Activated naive CD4-positive, alpha-beta T cell treated with anti-CD3 and anti-CD28 coated beads for 36 hours (primary cell): ENCODE results near the gene OR11A1. TPM values are rescaled to one million over a fixed set of nuclear protein-coding genes. Genes with fewer than 3 reads are reported as not detected.
"Not testable (repeated sequence)": the region's sequence is repeated elsewhere in the genome, so short reads cannot be mapped to it uniquely, and the experiment has no call there.

Experiments
- CTCF ChIA-PET: fragments of 350-600 bp; sonication (Branson Sonifier 250); formaldehyde crosslinking; loops from one replicate; lab custom pipeline; 2021; ENCODE audit warnings: antibody characterized with exemption; lab: Charles Lee
- DNase-seq: peaks from one replicate; pipeline ENCODE4 v3.0.0-alpha.2; 2020
- H3K27ac Mint-ChIP-seq: one replicate; pipeline ENCODE4 v1.8.0; 2021; ENCODE audit warnings: mild to moderate bottlenecking, mixed read lengths
- H3K27me3 Mint-ChIP-seq: one replicate; pipeline ENCODE4 v1.8.0; 2021; ENCODE audit warnings: low read depth, mixed read lengths
- H3K36me3 Mint-ChIP-seq: one replicate; pipeline ENCODE4 v1.8.0; 2021; ENCODE audit warnings: low read depth, mixed read lengths
- H3K4me1 Mint-ChIP-seq: one replicate; pipeline ENCODE4 v1.8.0; 2021; ENCODE audit warnings: low read depth, mixed read lengths
- H3K4me3 Mint-ChIP-seq: one replicate; pipeline ENCODE4 v1.8.0; 2021; ENCODE audit warnings: mild to moderate bottlenecking, moderate library complexity, mixed read lengths
- H3K9me3 Mint-ChIP-seq: one replicate; pipeline ENCODE4 v1.8.0; 2021; ENCODE audit warnings: mixed read lengths
- intact Hi-C: fragments of 100-400 bp; cut with micrococcal nuclease; formaldehyde crosslinking; loops from one replicate; pipeline ENCODE4 v1.15.1; 2023
- total RNA-seq, 2 experiments: library from RNA; stranded (reverse); gene quantifications; one replicate each; pipeline ENCODE4 v1.2.3, GENCODE V29; 2021

Gene OR11A1
- total RNA-seq, 2 experiments from 2014 or later, result not detected

DNA sequence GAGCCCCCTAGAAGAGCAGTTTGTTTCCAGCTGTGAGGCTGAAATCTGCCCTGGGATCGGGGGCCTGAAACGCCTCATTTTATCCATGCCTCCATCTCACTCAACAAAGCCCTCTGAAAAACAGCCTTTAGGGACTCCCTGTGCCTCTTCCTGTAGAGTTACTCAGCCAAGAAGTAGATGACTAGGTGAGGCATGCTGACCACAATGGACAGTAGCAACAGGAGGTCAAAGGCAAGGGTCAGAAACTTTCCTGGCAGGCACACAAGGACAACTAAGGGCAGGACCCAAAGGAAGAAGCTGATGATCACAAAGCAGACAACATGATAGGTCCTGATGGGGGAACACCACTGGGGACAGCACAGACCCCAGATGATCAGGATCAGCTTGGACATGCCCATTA lies 18.1 kb upstream of the OR11A1 start:
- Mint-ChIP-seq H3K4me1 (no peaks in the 10 kb centered on the region), H3K27ac (no peak overlapping the region), H3K9me3 (no peaks in the 10 kb centered on the region), H3K36me3 (no peaks in the 10 kb centered on the region), H3K4me3 (no peak overlapping the region), H3K27me3 (peaks cover 10% of the 10 kb centered on the region)
- CTCF ChIA-PET, result no interaction called here
- intact Hi-C loops, result no loop called here
- no peak for DNase-seq

GRCh38 chr6:29466241-29466640 lies 9.4 kb upstream of the OR11A1 start:
- CTCF ChIA-PET, result no interaction called here
- no peak overlapping the region for H3K27ac Mint-ChIP-seq
- no peaks in the 10 kb centered on the region for H3K4me1 Mint-ChIP-seq

DNA sequence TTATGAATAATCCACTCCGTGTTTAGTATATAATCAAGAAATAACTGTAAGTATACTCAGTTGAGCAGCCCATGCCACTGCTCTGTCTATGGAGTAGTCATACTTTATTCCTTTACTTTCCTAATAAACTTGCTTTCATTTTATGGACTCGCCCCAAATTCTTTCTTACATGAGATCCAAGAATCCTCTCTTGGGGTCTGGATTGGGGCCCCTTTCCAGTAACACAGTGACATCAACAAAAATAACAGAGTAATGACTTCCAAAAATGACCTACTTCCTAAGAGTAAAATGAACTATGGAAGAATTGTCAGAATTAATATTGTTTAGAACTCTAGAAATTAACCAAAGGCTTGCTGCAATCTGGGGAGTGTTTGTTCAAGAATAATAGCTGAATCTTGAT lies 8.9 kb upstream of the OR11A1 start:
- Mint-ChIP-seq H3K36me3 (no peaks in the 10 kb centered on the region), H3K4me1 (no peaks in the 10 kb centered on the region), H3K27ac (no peak overlapping the region), H3K4me3 (no peak overlapping the region), H3K27me3 (peaks cover 11% of the 10 kb centered on the region), H3K9me3 (no peaks in the 10 kb centered on the region)
- CTCF ChIA-PET, result no interaction called here
- intact Hi-C loops, result no loop called here
- DNase-seq, result no peak

More at GRCh38 chr6:29466241-29466640, 9.4 kb upstream of the OR11A1 start:
- intact Hi-C loops, result no loop called here
- H3K36me3 Mint-ChIP-seq, result no peaks in the 10 kb centered on the region
- no peaks in the 10 kb centered on the region for H3K9me3 Mint-ChIP-seq
- H3K27me3 Mint-ChIP-seq, result peaks cover 9% of the 10 kb centered on the region
- no peak overlapping the region for H3K4me3 Mint-ChIP-seq
- no peak for DNase-seq

DNA sequence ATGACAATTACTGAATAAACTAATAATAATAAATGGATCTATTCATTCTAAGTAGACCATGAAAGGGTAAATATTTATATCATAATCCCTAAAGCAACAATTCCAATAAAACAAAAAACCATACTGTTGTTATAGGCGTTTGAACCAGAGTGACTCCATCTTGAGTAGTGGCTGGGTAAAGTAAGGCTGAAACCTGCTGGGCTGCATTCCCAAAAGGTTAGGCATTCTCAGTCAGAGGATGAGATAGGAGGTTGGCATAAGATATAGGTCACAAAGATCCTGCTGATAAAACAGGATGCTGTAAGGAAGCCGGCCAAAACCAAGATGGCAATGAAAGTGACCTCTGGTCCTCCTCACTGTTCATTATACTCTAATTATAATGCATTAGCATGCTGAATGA lies 8.4 kb upstream of the OR11A1 start:
- DNase-seq, result no peak
- H3K9me3 Mint-ChIP-seq, result no peaks in the 10 kb centered on the region
- H3K4me3 Mint-ChIP-seq, result no peak overlapping the region
- intact Hi-C loops, result no loop called here
- H3K36me3 Mint-ChIP-seq, result no peaks in the 10 kb centered on the region
- no peak overlapping the region for H3K27ac Mint-ChIP-seq
- CTCF ChIA-PET, result no interaction called here
- no peaks in the 10 kb centered on the region for H3K4me1 Mint-ChIP-seq
- H3K27me3 Mint-ChIP-seq, result peaks cover 11% of the 10 kb centered on the region

- Mint-ChIP-seq H3K9me3 (no peaks in the 10 kb centered on the region), H3K4me3 (no peak overlapping the region), H3K4me1 (no peaks in the 10 kb centered on the region), H3K27ac (no peak overlapping the region), H3K27me3 (peaks cover 15% of the 10 kb centered on the region), H3K36me3 (no peaks in the 10 kb centered on the region)
- intact Hi-C loops, result no loop called here
- DNase-seq, result no peak
- CTCF ChIA-PET, result no interaction called here
Measured at GRCh38 chr6:29462022-29462421, 5.2 kb upstream of the OR11A1 start.

GRCh38 chr6:29461021-29461814 lies 4.3 kb upstream of the OR11A1 start:
- CTCF ChIA-PET, result no interaction called here
- H3K4me1 Mint-ChIP-seq, result no peaks in the 10 kb centered on the region
- H3K27ac Mint-ChIP-seq, result no peak overlapping the region
- H3K27me3 Mint-ChIP-seq, result peaks cover 15% of the 10 kb centered on the region
- intact Hi-C loops, result no loop called here
- H3K4me3 Mint-ChIP-seq, result no peak overlapping the region
- H3K36me3 Mint-ChIP-seq, result no peaks in the 10 kb centered on the region
- no peaks in the 10 kb centered on the region for H3K9me3 Mint-ChIP-seq
- DNase-seq, result no peak

- Mint-ChIP-seq H3K27ac (no peak overlapping the region), H3K27me3 (peaks cover 30% of the 10 kb centered on the region), H3K36me3 (no peaks in the 10 kb centered on the region), H3K4me1 (no peaks in the 10 kb centered on the region), H3K9me3 (no peaks in the 10 kb centered on the region), H3K4me3 (no peak overlapping the region)
- CTCF ChIA-PET, result no interaction called here
- DNase-seq, result no peak
- intact Hi-C loops, result no loop called here
Measured at GRCh38 chr6:29451471-29452193, 5.2 kb downstream of the OR11A1 start.

GRCh38 chr6:29447670-29448069 lies 9.2 kb downstream of the OR11A1 start:
- Mint-ChIP-seq H3K4me3 (no peak overlapping the region), H3K27me3 (peaks cover 45% of the 10 kb centered on the region), H3K4me1 (no peaks in the 10 kb centered on the region), H3K9me3 (no peaks in the 10 kb centered on the region), H3K36me3 (no peaks in the 10 kb centered on the region), H3K27ac (no peak overlapping the region)
- DNase-seq, result no peak
- intact Hi-C loops, result no loop called here
- CTCF ChIA-PET, result no interaction called here

- H3K4me3 Mint-ChIP-seq, H3K9me3 Mint-ChIP-seq, intact Hi-C loops, H3K27ac Mint-ChIP-seq, DNase-seq, H3K4me1 Mint-ChIP-seq, CTCF ChIA-PET, H3K36me3 Mint-ChIP-seq: not testable (repeated sequence)
- peaks cover 40% of the 10 kb centered on the region for H3K27me3 Mint-ChIP-seq
Measured at GRCh38 chr6:29444031-29444430, 12.8 kb downstream of the OR11A1 start.

GRCh38 chr6:29442719-29443118 lies 14.2 kb downstream of the OR11A1 start:
- CTCF ChIA-PET, result no interaction called here
- DNase-seq, result no peak
- Mint-ChIP-seq H3K4me3 (no peak overlapping the region), H3K36me3 (no peaks in the 10 kb centered on the region), H3K27me3 (peaks cover 35% of the 10 kb centered on the region), H3K27ac (no peak overlapping the region), H3K4me1 (no peaks in the 10 kb centered on the region), H3K9me3 (no peaks in the 10 kb centered on the region)
- intact Hi-C loops, result no loop called here

DNA sequence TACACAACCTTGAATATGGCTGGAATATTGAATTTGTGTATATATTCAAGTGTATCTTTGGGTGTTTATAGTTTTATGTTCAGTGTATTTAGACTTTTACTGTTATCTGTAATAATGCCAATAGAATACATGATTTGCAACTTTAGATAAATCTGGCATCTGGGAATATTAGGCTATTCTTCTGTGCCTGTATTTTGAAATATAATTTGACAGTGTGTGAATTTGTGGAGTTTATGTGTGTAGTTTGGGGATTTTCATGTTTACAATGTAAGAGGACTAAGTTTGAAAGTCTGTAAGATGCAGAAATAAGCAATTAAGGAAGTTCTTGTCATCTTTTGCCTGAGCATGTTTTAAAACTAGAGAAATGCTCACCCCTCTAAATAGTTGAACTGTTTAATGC lies 17.9 kb downstream of the OR11A1 start, which contains the start of gene OR10C1:
Gene OR10C1 (plus strand): TSS at position 301 of the 400 bp plus-strand sequence. CDS start 710 bp downstream, outside the sequence.
- no peak within 1 kb of the TSS for H3K27ac Mint-ChIP-seq
- DNase-seq, result no peak
- intact Hi-C loops, result no loop called here
- H3K36me3 Mint-ChIP-seq, result no peaks in the 10 kb centered on the region
- H3K27me3 Mint-ChIP-seq, result peaks cover 37% of the 10 kb centered on the region
- H3K4me1 Mint-ChIP-seq, result no peaks in the 10 kb centered on the region
- H3K9me3 Mint-ChIP-seq, result no peaks in the 10 kb centered on the region
- CTCF ChIA-PET, result no interaction called here
- H3K4me3 Mint-ChIP-seq, result no peak within 1 kb of the TSS

DNA sequence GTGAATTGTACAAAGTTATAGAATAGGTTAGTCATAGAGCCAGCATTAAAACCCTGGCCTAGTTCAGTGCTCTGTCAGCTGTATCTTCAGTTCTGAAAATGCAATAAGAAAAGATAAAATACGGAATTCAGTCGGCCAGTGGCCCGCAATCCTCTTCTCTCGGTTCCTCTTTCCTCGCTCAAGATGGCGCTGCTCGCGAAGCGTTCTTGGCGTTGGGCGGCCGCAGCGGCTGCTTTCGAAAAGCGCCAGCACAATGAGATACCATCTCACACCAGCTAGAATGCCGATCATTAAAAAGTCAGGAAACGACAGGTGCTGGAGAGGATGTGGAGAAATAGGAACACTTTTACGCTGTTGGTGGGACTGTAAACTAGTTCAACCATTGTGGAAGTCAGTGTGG lies 20.1 kb downstream of the OR11A1 start:
- DNase-seq, H3K36me3 Mint-ChIP-seq, intact Hi-C loops, H3K4me1 Mint-ChIP-seq, H3K27ac Mint-ChIP-seq, CTCF ChIA-PET, H3K4me3 Mint-ChIP-seq, H3K9me3 Mint-ChIP-seq: not testable (repeated sequence)
- H3K27me3 Mint-ChIP-seq, result peaks cover 44% of the 10 kb centered on the region

- H3K27ac Mint-ChIP-seq, result no peak overlapping the region
- H3K4me1 Mint-ChIP-seq, result peaks cover 4% of the 10 kb centered on the region
- no peak overlapping the region for H3K4me3 Mint-ChIP-seq
- no peaks in the 10 kb centered on the region for H3K9me3 Mint-ChIP-seq
- no peaks in the 10 kb centered on the region for H3K36me3 Mint-ChIP-seq
- peaks cover 38% of the 10 kb centered on the region for H3K27me3 Mint-ChIP-seq
- intact Hi-C loops, result no loop called here
- CTCF ChIA-PET, result no interaction called here
- DNase-seq, result no peak
Measured at GRCh38 chr6:29426654-29427053, 30.2 kb downstream of the OR11A1 start.
